Measurements from ENCODE around the gene RPP25L.

GRCh38 chr9:34573599-34574325 is 38.1 kb downstream of the RPP25L start:
- TF ChIP-seq POLR2AphosphoS5 (IDR thresholded peaks at IDR 0.05; ENCODE audit: low read depth) (no peak), SPI1 (IDR thresholded peaks at IDR 0.05; ENCODE audit: borderline replicate concordance, low read depth) (no peak), GABPA (IDR thresholded peaks at IDR 0.05; ENCODE audit: low read depth) (no peak)
- TF ChIP-seq, protein P1, sequence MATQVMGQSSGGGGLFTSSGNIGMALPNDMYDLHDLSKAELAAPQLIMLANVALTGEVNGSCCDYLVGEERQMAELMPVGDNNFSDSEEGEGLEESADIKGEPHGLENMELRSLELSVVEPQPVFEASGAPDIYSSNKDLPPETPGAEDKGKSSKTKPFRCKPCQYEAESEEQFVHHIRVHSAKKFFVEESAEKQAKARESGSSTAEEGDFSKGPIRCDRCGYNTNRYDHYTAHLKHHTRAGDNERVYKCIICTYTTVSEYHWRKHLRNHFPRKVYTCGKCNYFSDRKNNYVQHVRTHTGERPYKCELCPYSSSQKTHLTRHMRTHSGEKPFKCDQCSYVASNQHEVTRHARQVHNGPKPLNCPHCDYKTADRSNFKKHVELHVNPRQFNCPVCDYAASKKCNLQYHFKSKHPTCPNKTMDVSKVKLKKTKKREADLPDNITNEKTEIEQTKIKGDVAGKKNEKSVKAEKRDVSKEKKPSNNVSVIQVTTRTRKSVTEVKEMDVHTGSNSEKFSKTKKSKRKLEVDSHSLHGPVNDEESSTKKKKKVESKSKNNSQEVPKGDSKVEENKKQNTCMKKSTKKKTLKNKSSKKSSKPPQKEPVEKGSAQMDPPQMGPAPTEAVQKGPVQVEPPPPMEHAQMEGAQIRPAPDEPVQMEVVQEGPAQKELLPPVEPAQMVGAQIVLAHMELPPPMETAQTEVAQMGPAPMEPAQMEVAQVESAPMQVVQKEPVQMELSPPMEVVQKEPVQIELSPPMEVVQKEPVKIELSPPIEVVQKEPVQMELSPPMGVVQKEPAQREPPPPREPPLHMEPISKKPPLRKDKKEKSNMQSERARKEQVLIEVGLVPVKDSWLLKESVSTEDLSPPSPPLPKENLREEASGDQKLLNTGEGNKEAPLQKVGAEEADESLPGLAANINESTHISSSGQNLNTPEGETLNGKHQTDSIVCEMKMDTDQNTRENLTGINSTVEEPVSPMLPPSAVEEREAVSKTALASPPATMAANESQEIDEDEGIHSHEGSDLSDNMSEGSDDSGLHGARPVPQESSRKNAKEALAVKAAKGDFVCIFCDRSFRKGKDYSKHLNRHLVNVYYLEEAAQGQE (IDR thresholded peaks at IDR 0.05; ENCODE audit: insufficient replicate concordance, low read depth) = no peak
- TF ChIP-seq, protein P2, sequence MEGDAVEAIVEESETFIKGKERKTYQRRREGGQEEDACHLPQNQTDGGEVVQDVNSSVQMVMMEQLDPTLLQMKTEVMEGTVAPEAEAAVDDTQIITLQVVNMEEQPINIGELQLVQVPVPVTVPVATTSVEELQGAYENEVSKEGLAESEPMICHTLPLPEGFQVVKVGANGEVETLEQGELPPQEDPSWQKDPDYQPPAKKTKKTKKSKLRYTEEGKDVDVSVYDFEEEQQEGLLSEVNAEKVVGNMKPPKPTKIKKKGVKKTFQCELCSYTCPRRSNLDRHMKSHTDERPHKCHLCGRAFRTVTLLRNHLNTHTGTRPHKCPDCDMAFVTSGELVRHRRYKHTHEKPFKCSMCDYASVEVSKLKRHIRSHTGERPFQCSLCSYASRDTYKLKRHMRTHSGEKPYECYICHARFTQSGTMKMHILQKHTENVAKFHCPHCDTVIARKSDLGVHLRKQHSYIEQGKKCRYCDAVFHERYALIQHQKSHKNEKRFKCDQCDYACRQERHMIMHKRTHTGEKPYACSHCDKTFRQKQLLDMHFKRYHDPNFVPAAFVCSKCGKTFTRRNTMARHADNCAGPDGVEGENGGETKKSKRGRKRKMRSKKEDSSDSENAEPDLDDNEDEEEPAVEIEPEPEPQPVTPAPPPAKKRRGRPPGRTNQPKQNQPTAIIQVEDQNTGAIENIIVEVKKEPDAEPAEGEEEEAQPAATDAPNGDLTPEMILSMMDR (IDR thresholded peaks at IDR 0.05; ENCODE audit: insufficient read depth, low read length) = no peak
